Measurements from ENCODE around the gene AQP6.
A peak's percentile ranks its signal among the peaks of the same experiment; 100 is the strongest.

Gene AQP6

DNA sequence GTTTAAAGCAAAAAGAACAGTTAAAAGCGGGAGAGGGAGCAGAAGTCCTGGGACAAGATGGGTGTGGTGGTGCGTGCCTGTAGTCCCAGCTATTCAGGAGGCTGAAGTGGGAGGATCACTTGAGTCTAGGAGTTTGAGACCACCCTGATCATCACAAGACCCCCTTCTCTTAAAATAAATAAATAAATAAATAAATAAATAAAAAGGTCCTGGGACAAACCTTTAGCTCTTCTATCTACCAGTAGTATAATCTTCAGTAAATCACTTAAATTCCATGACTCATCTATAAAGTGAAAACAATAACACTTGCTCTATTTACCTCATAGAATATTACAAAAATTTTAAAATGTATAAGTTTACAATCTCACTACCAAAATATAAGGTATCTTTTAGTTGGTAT, 46.8 kb downstream of the AQP6 start:
- peaks cover 51% of the 10 kb centered on the region for H3K4me1 Mint-ChIP-seq
- H3K9me3 Mint-ChIP-seq: no peaks in the 10 kb centered on the region
- H3K27me3 Mint-ChIP-seq: no peaks in the 10 kb centered on the region
- H3K27ac Mint-ChIP-seq: no peak overlapping the region
- H3K36me3 Mint-ChIP-seq: peaks cover 44% of the 10 kb centered on the region
- no peak for DNase-seq
- no peak overlapping the region for H3K4me3 Mint-ChIP-seq
- CTCF ChIA-PET: interaction anchor here (0.9 kb wide), 1 partner anchor 52 kb away, joined by 3 read pairs; no protein-coding TSS in a partner anchor

DNA sequence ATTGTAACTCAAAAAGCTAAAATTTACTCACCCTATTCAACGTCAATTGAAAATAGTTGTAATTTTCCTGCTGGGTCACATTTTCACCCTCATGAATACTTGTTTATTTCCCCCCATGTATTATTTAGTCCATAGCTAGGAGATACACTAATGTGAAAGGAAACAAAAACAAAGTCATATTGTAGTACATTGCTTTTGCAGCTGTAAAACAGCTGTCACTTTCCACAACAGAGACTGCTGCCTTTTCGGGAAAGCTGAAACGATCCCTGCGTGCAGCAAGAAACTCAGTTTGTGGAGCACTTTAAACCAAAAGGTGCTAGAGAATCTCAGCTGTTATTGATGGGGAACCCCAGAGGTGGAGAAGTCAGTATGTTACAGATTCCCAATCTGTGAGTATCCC, 48.3 kb downstream of the AQP6 start:
- CTCF ChIA-PET: interaction anchor here (1.1 to 1.3 kb wide), 3 partner anchors 19 to 54 kb away, joined by 3 to 9 read pairs (median 7); no protein-coding TSS in a partner anchor
- peaks cover 61% of the 10 kb centered on the region for H3K4me1 Mint-ChIP-seq
- DNase-seq: no peak
- H3K27ac Mint-ChIP-seq: no peak overlapping the region
- peaks cover 48% of the 10 kb centered on the region for H3K36me3 Mint-ChIP-seq
- peaks cover 2% of the 10 kb centered on the region for H3K9me3 Mint-ChIP-seq
- no peak overlapping the region for H3K4me3 Mint-ChIP-seq
- no peaks in the 10 kb centered on the region for H3K27me3 Mint-ChIP-seq

DNA sequence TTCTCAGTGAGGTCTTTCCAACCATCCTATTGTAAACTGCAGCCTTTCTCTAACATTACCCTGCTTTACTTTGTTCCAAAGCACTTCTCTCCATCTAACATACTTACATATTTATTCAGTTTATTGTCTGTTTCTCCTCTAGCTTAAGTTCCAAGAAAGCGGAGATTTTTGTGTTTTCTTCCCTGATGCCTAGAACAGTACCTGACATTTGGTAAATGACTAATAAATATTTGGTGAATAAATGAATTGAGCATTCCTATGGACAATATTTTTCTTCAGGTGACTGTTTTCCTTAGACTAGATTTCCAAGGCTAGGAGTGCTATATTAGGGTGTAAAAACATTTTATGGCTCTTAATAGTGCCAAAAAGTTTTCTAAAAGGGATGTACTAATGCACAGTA, 50.2 kb downstream of the AQP6 start:
- peaks cover 60% of the 10 kb centered on the region for H3K4me1 Mint-ChIP-seq
- peak overlapping the region; percentile 6 for H3K27ac Mint-ChIP-seq
- CTCF ChIA-PET: no interaction called here
- no peaks in the 10 kb centered on the region for H3K27me3 Mint-ChIP-seq
- H3K4me3 Mint-ChIP-seq: no peak overlapping the region
- peaks cover 2% of the 10 kb centered on the region for H3K9me3 Mint-ChIP-seq
- no peak for DNase-seq
- peaks cover 42% of the 10 kb centered on the region for H3K36me3 Mint-ChIP-seq

DNA sequence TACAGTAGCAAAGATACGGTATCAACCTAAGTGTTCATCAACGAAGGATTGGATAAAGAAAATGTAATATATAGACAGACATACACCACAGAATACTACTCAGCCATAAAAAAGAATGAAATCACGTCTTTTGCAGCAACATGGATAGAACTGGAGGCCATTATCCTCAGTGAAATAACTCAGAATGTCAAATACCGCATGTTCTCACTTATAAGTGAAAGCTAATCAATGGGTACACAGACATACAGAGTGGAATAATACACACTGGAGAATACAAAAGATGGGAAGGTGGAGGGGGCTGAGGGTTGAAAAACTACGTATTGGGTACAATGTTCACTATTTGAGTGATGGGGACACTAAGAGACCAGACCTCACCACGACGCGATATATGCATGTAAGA, 51.5 kb downstream of the AQP6 start:
- peak overlapping the region; percentile 94 for H3K27ac Mint-ChIP-seq

DNA sequence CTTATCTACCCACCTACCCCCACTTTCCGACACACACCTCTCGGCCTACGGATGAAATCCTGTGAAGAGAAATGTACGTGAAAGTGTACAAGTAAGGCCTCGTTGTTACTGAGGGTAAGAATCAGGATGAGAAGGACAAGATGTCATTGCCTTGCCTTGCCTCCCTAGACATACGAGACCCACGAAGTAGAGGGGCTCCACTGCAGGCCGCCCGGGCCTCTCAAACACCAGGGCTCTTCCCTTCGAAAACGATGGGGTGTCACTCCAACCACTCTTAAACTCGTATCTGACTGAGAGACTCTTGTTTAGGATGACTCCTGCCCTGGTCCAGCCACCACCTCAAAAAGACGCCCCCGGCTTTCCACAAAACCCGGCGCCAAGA, 52.0 kb downstream of the AQP6 start:
- DNase-seq: no peak
- Mint-ChIP-seq H3K4me3 (peak overlapping the region; percentile 92), H3K9me3 (peaks cover 2% of the 10 kb centered on the region), H3K36me3 (peaks cover 32% of the 10 kb centered on the region), H3K27me3 (peaks cover 8% of the 10 kb centered on the region), H3K27ac (peak overlapping the region; percentile 94), H3K4me1 (peaks cover 49% of the 10 kb centered on the region)
- CTCF ChIA-PET: interaction anchor here (0.6 to 2.7 kb wide), 4 partner anchors 13 to 885 kb away, joined by 3 to 8 read pairs (median 6); partner anchors contain the start of gene COX14

More for the DNA sequence above, 51.5 kb downstream of the AQP6 start:
- Mint-ChIP-seq H3K36me3 (peaks cover 33% of the 10 kb centered on the region), H3K9me3 (peaks cover 2% of the 10 kb centered on the region), H3K4me3 (peak overlapping the region; percentile 92), H3K27me3 (peaks cover 7% of the 10 kb centered on the region), H3K4me1 (peaks cover 51% of the 10 kb centered on the region)
- DNase-seq: no peak
- CTCF ChIA-PET: interaction anchor here (0.9 to 2.7 kb wide), 3 partner anchors 14 to 87 kb away, joined by 3 to 7 read pairs (median 4); partner anchors contain the start of gene COX14

DNA sequence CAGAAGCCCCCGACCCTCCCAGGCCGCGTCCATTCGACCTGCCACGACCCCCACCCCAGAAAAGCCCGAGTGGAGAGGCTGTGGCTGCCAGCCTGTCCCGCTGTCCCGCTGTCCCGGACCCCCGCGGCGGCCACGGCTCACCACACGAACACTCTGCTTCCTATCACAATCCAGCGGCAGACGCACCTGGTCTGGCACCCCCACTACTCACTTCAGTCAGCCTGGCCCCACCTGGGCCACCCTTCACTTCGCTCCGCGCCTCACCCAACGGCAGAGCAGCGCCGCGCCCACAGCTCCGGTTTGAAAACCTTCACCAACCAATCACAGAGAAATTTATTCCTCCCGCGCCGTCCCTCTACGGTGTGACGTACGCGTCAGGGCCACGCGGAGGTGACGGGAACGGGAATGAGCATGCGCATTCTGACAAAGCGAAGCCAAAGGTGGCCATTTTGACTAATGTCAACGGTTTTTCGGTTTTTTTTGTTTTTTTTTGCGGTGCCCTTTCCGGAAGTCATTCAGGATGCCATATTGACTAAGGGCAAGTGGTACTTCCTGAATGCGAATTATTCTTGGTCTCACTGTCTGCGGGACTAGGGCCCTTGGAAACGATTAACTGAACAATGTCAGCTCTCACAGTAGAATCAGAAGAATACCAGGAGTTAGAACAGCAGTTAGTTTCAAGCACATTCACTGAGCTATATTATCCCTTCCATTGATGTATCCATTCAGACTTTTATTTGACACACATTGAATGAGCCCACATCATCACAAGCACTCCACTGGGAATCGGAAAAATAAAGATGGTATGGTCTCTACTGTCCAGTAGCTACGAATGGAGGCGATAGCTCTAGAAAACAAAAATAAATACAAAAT, 52.7 kb downstream of the AQP6 start, which contains the start of gene RACGAP1:
Gene RACGAP1 (minus strand): TSS at position 308 of the 873 bp plus-strand sequence. CDS start 8,779 bp downstream, outside the sequence.
- Mint-ChIP-seq H3K4me1 (peaks cover 49% of the 10 kb centered on the region), H3K36me3 (peaks cover 32% of the 10 kb centered on the region), H3K4me3 (peak within 1 kb of the TSS; percentile 92), H3K9me3 (peaks cover 2% of the 10 kb centered on the region), H3K27me3 (peaks cover 14% of the 10 kb centered on the region), H3K27ac (peak within 1 kb of the TSS; percentile 94)
- DNase-seq: peak; percentile 98
- CTCF ChIA-PET: interaction anchor here (0.6 to 2.7 kb wide), 8 partner anchors 13 to 967 kb away, joined by 3 to 9 read pairs (median 4); partner anchors contain the start of gene COX14

DNA sequence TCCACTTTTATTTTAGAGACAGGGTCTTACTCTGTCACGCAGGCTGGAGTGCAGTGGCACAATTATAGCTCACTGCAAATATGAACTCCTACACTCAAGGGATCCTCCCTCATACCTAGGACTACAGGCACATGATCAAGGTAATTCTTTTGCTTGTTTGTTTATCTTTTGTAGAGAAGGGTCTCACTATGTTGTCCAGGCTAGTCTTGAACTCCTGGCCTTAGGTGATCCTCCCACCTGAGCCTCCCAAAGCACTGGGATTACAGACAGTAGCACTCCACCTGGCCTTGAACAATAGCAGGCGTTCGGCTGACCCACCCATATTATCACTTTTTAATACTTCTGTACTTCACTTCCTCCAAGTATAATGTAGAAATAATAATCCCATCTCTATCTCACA, 53.9 kb downstream of the AQP6 start:
- peaks cover 2% of the 10 kb centered on the region for H3K9me3 Mint-ChIP-seq
- peaks cover 22% of the 10 kb centered on the region for H3K27me3 Mint-ChIP-seq
- peaks cover 38% of the 10 kb centered on the region for H3K4me1 Mint-ChIP-seq
- no peak overlapping the region for H3K27ac Mint-ChIP-seq
- DNase-seq: no peak
- H3K36me3 Mint-ChIP-seq: peaks cover 24% of the 10 kb centered on the region
- CTCF ChIA-PET: no interaction called here
- H3K4me3 Mint-ChIP-seq: no peak overlapping the region

Measured in activated naive CD4-positive, alpha-beta T cell treated with anti-CD3 and anti-CD28 coated beads, Interleukin-2, amount 10 ng/mL, durations not matched to agents 7 days and 5 days (primary cell).